Esophagus muscularis mucosa (tissue), 4 donors: ENCODE results near the gene PRR29.

ENCODE experiments used
- CTCF ChIP-seq, 3 experiments: fragments of 200-600 bp in 2 of 3; fragments of 450-650 bp in 1 of 3; sonication (generic) in 2 of 3; IDR thresholded peaks; one replicate each; pipeline ENCODE4 v1.5.1; 2017 to 2019; ENCODE audit warnings: antibody characterized with exemption in 3 of 3, mild to moderate bottlenecking in 2 of 3, moderate library complexity in 1 of 3
- EP300 ChIP-seq: sonication (generic); formaldehyde crosslinking; IDR thresholded peaks from one replicate; pipeline ENCODE4 v1.6.1; 2017; ENCODE audit warnings: antibody characterized with exemption
- POLR2A ChIP-seq: fragments of 450-650 bp; IDR thresholded peaks from one replicate; pipeline ENCODE4 v1.6.1; 2017; ENCODE audit warnings: antibody characterized with exemption, moderate library complexity, mild to moderate bottlenecking, low read depth
- POLR2AphosphoS5 ChIP-seq, 2 donors: sonication (generic); formaldehyde crosslinking; IDR thresholded peaks; one replicate each; pipeline ENCODE4 v1.6.1; 2017; ENCODE audit warnings: antibody characterized with exemption in 2 of 2

DNA sequence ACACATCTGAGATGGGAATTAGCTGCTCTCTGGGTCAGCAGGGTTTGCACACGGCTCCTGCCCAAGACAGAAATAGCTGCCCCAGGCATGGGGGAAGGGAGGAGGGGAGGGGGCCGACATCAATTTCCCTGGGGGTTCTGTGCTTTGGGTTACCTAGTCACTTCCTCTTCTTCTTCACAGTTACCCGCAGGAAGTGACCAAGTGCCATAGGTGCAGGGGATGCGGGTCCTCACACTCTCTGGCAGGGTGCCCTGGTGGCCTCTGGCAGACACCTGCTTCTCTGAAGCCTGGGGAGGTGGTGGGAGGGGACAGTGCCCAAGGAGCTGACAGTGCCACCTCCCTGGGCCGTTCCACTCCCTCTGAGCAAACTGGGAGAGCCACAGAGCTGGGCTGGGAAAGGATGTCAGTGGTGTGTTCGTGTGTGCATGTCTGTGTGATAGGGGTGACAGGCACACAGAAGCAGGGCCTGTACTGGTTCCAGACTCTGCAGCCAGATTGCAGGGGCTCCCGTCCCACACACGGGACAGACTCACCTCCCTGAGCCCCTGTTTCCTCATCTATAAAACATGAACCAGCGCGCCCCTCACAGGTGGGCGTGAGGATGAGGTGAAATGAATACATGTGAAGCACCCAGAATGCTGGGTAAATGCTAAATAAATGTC lies 43.6 kb upstream of the PRR29 start:
- TF ChIP-seq EP300 (no peak), CTCF (IDR thresholded peaks at IDR 0.05) (no peak), POLR2AphosphoS5 (IDR thresholded peaks at IDR 0.05) (no peak), POLR2A (no peak)
